HepG2 (cell line): ENCODE results near the gene FBXO9. TPM values are rescaled to one million over a fixed set of nuclear protein-coding genes. Genes with fewer than 3 reads are reported as not detected.

ENCODE experiments used
- ATAC-seq: fragments of 200-7000 bp; cut with Tn5 transposase; 3 replicates; pipeline ENCODE4 v1.9.1; 2020; ENCODE audit warnings: mild to moderate bottlenecking, moderate library complexity
- BruUV-seq: library from RNA; stranded (reverse); fragments of 400-500 nt; replicated peaks from 2 replicates; lab custom pipeline; 2021; lab: Mats Ljungman, UMichigan
- CTCF ChIA-PET: fragments of 300-600 bp; formaldehyde crosslinking; extraction: SDS; loops from one replicate; lab custom pipeline; 2021; ENCODE audit warnings: low total read pairs, inconsistent platforms, low intra/inter-chr PET ratio; lab: Yijun Ruan, JAX
- POLR2A ChIA-PET: fragments of 350-600 bp; sonication (Branson Sonifier 250); formaldehyde crosslinking; loops from one replicate; lab custom pipeline; 2020; ENCODE audit warnings: antibody characterized with exemption, inconsistent platforms; lab: Yijun Ruan, JAX
- DNase-seq: peaks from one replicate; pipeline ENCODE4 v3.0.0-alpha.2; 2015; ENCODE audit warnings: low spot score
- FAIRE-seq: peaks from 3 replicates; lab custom pipeline; 2011; peaks lifted over from hg19 to GRCh38; lab: Jason Lieb, UNC
- H2AFZ ChIP-seq: one replicate; pipeline ENCODE4 v1.6.1; 2011; ENCODE audit warnings: low read length, inconsistent platforms
- H3K27ac ChIP-seq: fragments of 300-600 bp; 3 replicates; pipeline ENCODE4 v1.8.0; 2011; ENCODE audit warnings: mixed run types, mild to moderate bottlenecking, mixed read lengths, low read length, inconsistent platforms; ENCODE audit not compliant: insufficient read depth; ENCODE audit errors: extremely low read length
- H3K27me3 ChIP-seq, 2 experiments: fragments of 200-600 bp in 1 of 2; 2 replicates in 1 of 2; 3 replicates in 1 of 2; pipeline versions ENCODE4 v1.6.0 to v1.8.0; 2011; ENCODE audit warnings: low read length in 2 of 2, mild to moderate bottlenecking in 2 of 2, moderate library complexity in 2 of 2, inconsistent platforms in 1 of 2; ENCODE audit not compliant: insufficient read depth in 2 of 2, control insufficient read depth in 1 of 2
- H3K36me3 ChIP-seq, 2 experiments: fragments of 200-600 bp in 1 of 2; replicated peaks in 1 of 2; 2 replicates in 1 of 2; 3 replicates in 1 of 2; pipeline versions ENCODE4 v1.5.1 to v1.8.0; 2011; ENCODE audit warnings: low read length in 2 of 2, inconsistent platforms in 1 of 2; ENCODE audit not compliant: insufficient read depth in 2 of 2, control insufficient read depth in 1 of 2
- H3K4me1 ChIP-seq: 2 replicates; pipeline ENCODE4 v1.5.1; 2012; ENCODE audit warnings: low read length, inconsistent platforms; ENCODE audit not compliant: insufficient read depth
- H3K4me2 ChIP-seq: 2 replicates; pipeline ENCODE4 v1.6.0; 2011; ENCODE audit warnings: low read depth, low read length, inconsistent platforms
- H3K4me3 ChIP-seq, 3 experiments: fragments of 200-600 bp in 1 of 3; sonication (generic), shearing (Covaris generic) in 1 of 3; replicated peaks in 1 of 3; 2 replicates each; pipeline ENCODE4 v1.5.1; 2011 to 2016; ENCODE audit warnings: low read length in 3 of 3, inconsistent platforms in 2 of 3, low read depth in 2 of 3, mild to moderate bottlenecking in 2 of 3, control low read depth in 1 of 3, mixed read lengths in 1 of 3; ENCODE audit not compliant: insufficient read depth in 1 of 3
- H3K79me2 ChIP-seq: one replicate; pipeline ENCODE4 v1.6.1; 2011; ENCODE audit warnings: low read length, inconsistent platforms; ENCODE audit not compliant: insufficient read depth
- H3K9ac ChIP-seq: 2 replicates; pipeline ENCODE4 v1.6.0; 2011; ENCODE audit warnings: mild to moderate bottlenecking, low read depth, low read length, inconsistent platforms; ENCODE audit not compliant: insufficient read depth
- H3K9me3 ChIP-seq: 2 replicates; pipeline ENCODE4 v1.5.1; 2012; ENCODE audit warnings: mild to moderate bottlenecking, low read length
- H4K20me1 ChIP-seq: 2 replicates; pipeline ENCODE4 v1.6.0; 2011; ENCODE audit warnings: inconsistent platforms, mild to moderate bottlenecking, low read length, moderate library complexity; ENCODE audit not compliant: insufficient read depth
- HNRNPH1 ChIP-seq: fragments of 200-400 bp; formaldehyde crosslinking; optimal IDR thresholded peaks from 2 replicates; pipeline ENCODE3; 2017; ENCODE audit warnings: mild to moderate bottlenecking, low read depth, low read length
- KDM1A ChIP-seq: IDR thresholded peaks from 2 replicates; pipeline ENCODE4 v1.6.1; 2016; ENCODE audit warnings: missing compliant biosample characterization
- MAX ChIP-seq: IDR thresholded peaks from 2 replicates; pipeline ENCODE4 v1.6.1; 2012; ENCODE audit warnings: inconsistent platforms
- MAZ ChIP-seq, 2 experiments: sonication (generic) in 1 of 2; formaldehyde crosslinking in 1 of 2; IDR thresholded peaks; 2 replicates each; pipeline versions ENCODE4 v1.5.0 to v1.6.1; 2012 to 2020; ENCODE audit warnings: low read depth in 2 of 2, mild to moderate bottlenecking in 2 of 2, borderline replicate concordance in 1 of 2, improper control_type of control experiment in 1 of 2, low read length in 1 of 2, missing genetic modification reagents in 1 of 2, moderate library complexity in 1 of 2
- NFE2L1 ChIP-seq: sonication (generic); formaldehyde crosslinking; IDR thresholded peaks from 2 replicates; pipeline ENCODE4 v1.4.0; 2020; ENCODE audit warnings: missing genetic modification reagents, mild to moderate bottlenecking, borderline replicate concordance
- POLR2AphosphoS2 ChIP-seq: IDR thresholded peaks from 2 replicates; pipeline ENCODE4 v1.6.1; 2011; ENCODE audit warnings: low read depth, low read length, improper control_type of control experiment
- SATB2 ChIP-seq: sonication (generic); formaldehyde crosslinking; IDR thresholded peaks from 2 replicates; pipeline ENCODE4 v1.5.0; 2020; ENCODE audit warnings: missing genetic modification reagents
- SIN3A ChIP-seq: IDR thresholded peaks from 2 replicates; pipeline ENCODE4 v1.6.1; 2011; ENCODE audit warnings: low read depth, mild to moderate bottlenecking, control low read depth, low read length, borderline replicate concordance
- ZNF317 ChIP-seq: sonication (generic); formaldehyde crosslinking; IDR thresholded peaks from 2 replicates; pipeline ENCODE4 v1.5.0; 2020; ENCODE audit warnings: mild to moderate bottlenecking, missing genetic modification reagents
- WGBS: methylation state at CpG from one replicate; pipeline ENCODE4 v1.1.6; 2017; ENCODE audit warnings: low lambda C conversion rate; 5-methylcytosine and 5-hydroxymethylcytosine counted together
- in situ Hi-C: cut with HindIII; loops from 2 replicates; pipeline ENCODE4 v1.10.0; 2017; ENCODE audit warnings: low pct_unique_long_range_greater_than_20kb; ENCODE audit not compliant: extremely low pct_ligation_motif_present
- intact Hi-C: fragments of 100-400 bp; cut with micrococcal nuclease; formaldehyde crosslinking; loops from one replicate; pipeline ENCODE4 v1.10.0; 2022; ENCODE audit not compliant: unreplicated experiment
- polyA plus RNA-seq, 8 experiments: library from polyadenylated mRNA; depleted of rRNA in 3 of 8; stranded (reverse) in 7 of 8; unstranded in 1 of 8; fragments of >200 nt; fragmentation: Illumina TruSeq in 4 of 8; extraction: Trizol in 4 of 8; gene quantifications; 2 replicates each; pipeline versions ENCODE4 v1.2.1 to v1.2.3, GENCODE V29; 2011 to 2016; ENCODE audit warnings: low read depth in 4 of 8, missing spikeins in 1 of 8, mixed read lengths in 1 of 8; ENCODE audit not compliant: insufficient read depth in 1 of 8
- total RNA-seq, 5 experiments: library from RNA; depleted of rRNA; stranded (reverse); fragments of >200 nt; fragmentation: Illumina TruSeq; extraction: Trizol; gene quantifications; 2 replicates each; pipeline ENCODE4 v1.2.3, GENCODE V29; 2016; ENCODE audit warnings: low read depth in 1 of 5
- TF ChIP-seq, protein P1 (sequence below): fragments of 450-650 bp; IDR thresholded peaks from 2 replicates; pipeline ENCODE4 v1.6.1; 2016
- TF ChIP-seq, protein P2 (sequence below): sonication (generic); formaldehyde crosslinking; IDR thresholded peaks from 2 replicates; pipeline ENCODE4 v1.5.0; 2020; ENCODE audit warnings: mild to moderate bottlenecking, missing genetic modification reagents

Gene FBXO9
- total and polyA plus RNA-seq, 2 of the 13 experiments (the other 11 are each of a cell fraction or from before 2014, with no cell fraction given): 64.3 to 98.4 TPM

- intact Hi-C loops (no loop called here), in situ Hi-C loops (no loop called here)
- H3K27ac ChIP-seq: no peak overlapping the region
- CTCF ChIA-PET: no interaction called here
- H3K4me1 ChIP-seq: 0 out of 2 replicates have a peak, but pooled peaks cover 7% of the 10 kb centered on the region
- no peak overlapping the region for H3K9ac ChIP-seq
- peaks cover 29 to 90% of the 10 kb centered on the region in 2 experiments for H3K36me3 ChIP-seq
- no peaks in the 10 kb centered on the region for H3K27me3 ChIP-seq
- no peaks in the 10 kb centered on the region for H3K79me2 ChIP-seq
- DNase-seq (no peak), FAIRE-seq (no peak), ATAC-seq (no peak)
- H3K4me2 ChIP-seq: no peak overlapping the region
- H4K20me1 ChIP-seq: no peaks in the 10 kb centered on the region
- no peak overlapping the region for H2AFZ ChIP-seq
- H3K9me3 ChIP-seq: no peaks in the 10 kb centered on the region
- POLR2A ChIA-PET: no interaction called here
- TF ChIP-seq, protein P1, sequence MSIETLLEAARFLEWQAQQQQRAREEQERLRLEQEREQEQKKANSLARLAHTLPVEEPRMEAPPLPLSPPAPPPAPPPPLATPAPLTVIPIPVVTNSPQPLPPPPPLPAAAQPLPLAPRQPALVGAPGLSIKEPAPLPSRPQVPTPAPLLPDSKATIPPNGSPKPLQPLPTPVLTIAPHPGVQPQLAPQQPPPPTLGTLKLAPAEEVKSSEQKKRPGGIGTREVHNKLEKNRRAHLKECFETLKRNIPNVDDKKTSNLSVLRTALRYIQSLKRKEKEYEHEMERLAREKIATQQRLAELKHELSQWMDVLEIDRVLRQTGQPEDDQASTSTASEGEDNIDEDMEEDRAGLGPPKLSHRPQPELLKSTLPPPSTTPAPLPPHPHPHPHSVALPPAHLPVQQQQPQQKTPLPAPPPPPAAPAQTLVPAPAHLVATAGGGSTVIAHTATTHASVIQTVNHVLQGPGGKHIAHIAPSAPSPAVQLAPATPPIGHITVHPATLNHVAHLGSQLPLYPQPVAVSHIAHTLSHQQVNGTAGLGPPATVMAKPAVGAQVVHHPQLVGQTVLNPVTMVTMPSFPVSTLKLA: peak; percentile 33
- TF ChIP-seq MAZ (IDR thresholded peaks at IDR 0.05; ENCODE audit: borderline replicate concordance, low read depth, low read length) (no peak), MAZ (CRISPR knock-in tag; IDR thresholded peaks at IDR 0.05; ENCODE audit: low read depth) (no peak)
- BruUV-seq: no TSS peak
- H3K4me3 ChIP-seq: no peak overlapping the region
Measured at GRCh38 chr6:53089948-53090347, 24.7 kb downstream of the FBXO9 start.

DNA sequence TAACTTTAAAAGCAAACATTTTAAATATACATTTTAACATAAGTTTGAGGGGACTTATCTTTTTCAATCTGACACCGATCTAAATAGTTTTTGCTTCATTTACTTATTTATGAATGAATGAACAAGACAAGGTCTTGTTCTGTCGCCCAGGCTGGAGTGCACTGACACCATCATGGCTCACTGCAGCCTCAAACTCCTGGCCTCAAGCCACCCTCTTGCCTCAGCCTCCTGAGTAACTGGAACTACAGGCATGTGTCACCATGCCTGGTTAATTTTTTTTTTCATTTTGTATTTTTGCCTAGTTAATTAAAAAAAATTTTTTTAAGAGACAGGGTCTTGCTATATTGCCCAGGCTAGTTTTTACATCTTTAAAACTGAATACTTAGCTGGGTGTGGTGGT, 25.4 kb downstream of the FBXO9 start:
- Histone ChIP-seq H3K79me2 (no peaks in the 10 kb centered on the region), H3K27ac (no peak overlapping the region), H3K4me1 (0 out of 2 replicates have a peak, but pooled peaks cover 7% of the 10 kb centered on the region), H3K9me3 (no peaks in the 10 kb centered on the region), H3K4me3 (no peak overlapping the region), H3K4me2 (no peak overlapping the region), H3K9ac (no peak overlapping the region), H3K36me3 (peaks cover 31 to 92% of the 10 kb centered on the region in 2 experiments), H4K20me1 (no peaks in the 10 kb centered on the region), H2AFZ (no peak overlapping the region), H3K27me3 (no peaks in the 10 kb centered on the region)
- POLR2A ChIA-PET: interaction anchor here (1.6 kb wide), 1 partner anchor 11 kb away, joined by 3 read pairs; no protein-coding TSS in a partner anchor
- intact Hi-C loops (no loop called here), in situ Hi-C loops (no loop called here)
- WGBS: 99% methylated on average over 2 of the region's 2 CpGs
- BruUV-seq: no TSS peak
- ATAC-seq (no peak), FAIRE-seq (no peak), DNase-seq (no peak)
- CTCF ChIA-PET: no interaction called here
- TF ChIP-seq SIN3A: no peak
- TF ChIP-seq MAX: no peak
- no peak for TF ChIP-seq SATB2
- TF ChIP-seq ZNF317 (CRISPR knock-in tag): no peak
- TF ChIP-seq NFE2L1 (CRISPR knock-in tag): no peak
- no peak for TF ChIP-seq POLR2AphosphoS2
- TF ChIP-seq KDM1A (CRISPR knock-in tag): no peak
- no peak for TF ChIP-seq HNRNPH1
- TF ChIP-seq, protein P2, sequence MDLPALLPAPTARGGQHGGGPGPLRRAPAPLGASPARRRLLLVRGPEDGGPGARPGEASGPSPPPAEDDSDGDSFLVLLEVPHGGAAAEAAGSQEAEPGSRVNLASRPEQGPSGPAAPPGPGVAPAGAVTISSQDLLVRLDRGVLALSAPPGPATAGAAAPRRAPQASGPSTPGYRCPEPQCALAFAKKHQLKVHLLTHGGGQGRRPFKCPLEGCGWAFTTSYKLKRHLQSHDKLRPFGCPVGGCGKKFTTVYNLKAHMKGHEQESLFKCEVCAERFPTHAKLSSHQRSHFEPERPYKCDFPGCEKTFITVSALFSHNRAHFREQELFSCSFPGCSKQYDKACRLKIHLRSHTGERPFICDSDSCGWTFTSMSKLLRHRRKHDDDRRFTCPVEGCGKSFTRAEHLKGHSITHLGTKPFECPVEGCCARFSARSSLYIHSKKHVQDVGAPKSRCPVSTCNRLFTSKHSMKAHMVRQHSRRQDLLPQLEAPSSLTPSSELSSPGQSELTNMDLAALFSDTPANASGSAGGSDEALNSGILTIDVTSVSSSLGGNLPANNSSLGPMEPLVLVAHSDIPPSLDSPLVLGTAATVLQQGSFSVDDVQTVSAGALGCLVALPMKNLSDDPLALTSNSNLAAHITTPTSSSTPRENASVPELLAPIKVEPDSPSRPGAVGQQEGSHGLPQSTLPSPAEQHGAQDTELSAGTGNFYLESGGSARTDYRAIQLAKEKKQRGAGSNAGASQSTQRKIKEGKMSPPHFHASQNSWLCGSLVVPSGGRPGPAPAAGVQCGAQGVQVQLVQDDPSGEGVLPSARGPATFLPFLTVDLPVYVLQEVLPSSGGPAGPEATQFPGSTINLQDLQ (CRISPR knock-in tag): no peak
